ENCODE data around the gene LMAN1L.

Gene LMAN1L

GRCh38 chr15:74857671-74858368 is 45.2 kb downstream of the LMAN1L start:
- DNase-seq (ENCODE audit: low read depth), result no peak

GRCh38 chr15:74858369-74858740 is 45.7 kb downstream of the LMAN1L start:
- DNase-seq (ENCODE audit: low read depth), result no peak

- no peak for DNase-seq (ENCODE audit: low read depth)
Measured at GRCh38 chr15:74863239-74864056, 50.8 kb downstream of the LMAN1L start.

- DNase-seq (ENCODE audit: low read depth), result no peak
Measured at GRCh38 chr15:74864296-74864695, 51.7 kb downstream of the LMAN1L start.

- no peak for DNase-seq (ENCODE audit: low read depth)
Measured at GRCh38 chr15:74865316-74865715, 52.7 kb downstream of the LMAN1L start.

- no peak for DNase-seq (ENCODE audit: low read depth)
Measured at GRCh38 chr15:74866090-74866489, 53.5 kb downstream of the LMAN1L start.

- DNase-seq (ENCODE audit: low read depth), result no peak
Measured at GRCh38 chr15:74867466-74868038, 54.9 kb downstream of the LMAN1L start.

- no peak for DNase-seq (ENCODE audit: low read depth)
Measured at GRCh38 chr15:74868059-74868458, 55.4 kb downstream of the LMAN1L start.

- DNase-seq (ENCODE audit: low read depth), result no peak
Measured at GRCh38 chr15:74869372-74869725, 56.7 kb downstream of the LMAN1L start.

- DNase-seq (ENCODE audit: low read depth), result no peak
Measured at GRCh38 chr15:74869726-74870407, 57.2 kb downstream of the LMAN1L start.

GRCh38 chr15:74870436-74871215 is 58.0 kb downstream of the LMAN1L start:
- DNase-seq (ENCODE audit: low read depth), result no peak

GRCh38 chr15:74872702-74873035 is 60.0 kb downstream of the LMAN1L start:
- no peak for DNase-seq (ENCODE audit: low read depth)

- DNase-seq (ENCODE audit: low read depth), result peak; percentile 86
Measured at GRCh38 chr15:74873036-74873755, 60.6 kb downstream of the LMAN1L start, which contains the start of gene SCAMP2. Gene SCAMP2 (minus strand): TSS chr15:74873365. CDS start chr15:74873255, 110 bp downstream.

- no peak for DNase-seq (ENCODE audit: low read depth)
Measured at GRCh38 chr15:74873756-74874424, 61.3 kb downstream of the LMAN1L start.

All from activated T-cell treated with anti-CD3 and anti-CD28 coated beads for 24 hours (primary cell).